PC-3 (cell line): ENCODE results near the gene CMSS1. TPM values are rescaled to one million over a fixed set of nuclear protein-coding genes. Genes with fewer than 3 reads are reported as not detected.

Experiments used
- ATAC-seq: fragments of 200-7000 bp; cut with Tn5 transposase; 2 replicates; pipeline ENCODE4 v1.9.1; 2020; ENCODE audit warnings: mild to moderate bottlenecking, moderate library complexity
- BruUV-seq: library from RNA; stranded (reverse); fragments of 400-500 nt; replicated peaks from 2 replicates; lab custom pipeline; 2021; lab: Mats Ljungman, UMichigan
- CTCF ChIA-PET: fragments of 300-600 bp; sonication (Branson Sonifier 250); formaldehyde crosslinking; loops from one replicate; lab custom pipeline; 2022; ENCODE audit warnings: antibody characterized with exemption; lab: Charles Lee
- POLR2A ChIA-PET: fragments of 300-600 bp; sonication (Branson Sonifier 250); formaldehyde crosslinking; loops from one replicate; lab custom pipeline; 2022; ENCODE audit warnings: antibody characterized with exemption; ENCODE audit not compliant: unreplicated experiment; lab: Charles Lee
- DNase-seq: peaks from one replicate; pipeline ENCODE4 v3.0.0-alpha.2; 2015
- H2AFZ ChIP-seq: fragments of 300-600 bp; sonication (generic); 2 replicates; pipeline ENCODE4 v1.6.0; 2016; ENCODE audit warnings: antibody characterized with exemption, low read length
- H3F3A ChIP-seq: fragments of 300-600 bp; sonication (generic); one replicate; pipeline ENCODE4 v1.6.0; 2017; ENCODE audit warnings: antibody characterized with exemption, low read length, control low read depth, mild to moderate bottlenecking; ENCODE audit not compliant: unreplicated experiment
- H3K27ac ChIP-seq: fragments of 300-600 bp; sonication (generic); 2 replicates; pipeline ENCODE4 v1.5.1; 2016; ENCODE audit warnings: mild to moderate bottlenecking, low read length
- H3K27me3 ChIP-seq: fragments of 300-600 bp; sonication (generic); 2 replicates; pipeline ENCODE4 v1.6.1; 2016; ENCODE audit warnings: low read length, mixed read lengths
- H3K36me3 ChIP-seq: fragments of 300-600 bp; sonication (generic); 2 replicates; pipeline ENCODE4 v1.6.1; 2016; ENCODE audit warnings: low read depth, mixed run types, low read length, mixed read lengths
- H3K4me1 ChIP-seq: fragments of 300-600 bp; sonication (generic); 2 replicates; pipeline ENCODE4 v1.5.1; 2016; ENCODE audit warnings: low read length; ENCODE audit not compliant: insufficient read depth
- H3K4me2 ChIP-seq: fragments of 300-600 bp; sonication (generic); 2 replicates; pipeline ENCODE4 v1.6.0; 2016; ENCODE audit warnings: low read length
- H3K4me3 ChIP-seq: fragments of 300-600 bp; sonication (generic); 2 replicates; pipeline ENCODE4 v1.5.1; 2016; ENCODE audit warnings: mild to moderate bottlenecking, low read length, mixed read lengths
- H3K79me2 ChIP-seq: fragments of 300-600 bp; sonication (generic); 2 replicates; pipeline ENCODE4 v1.6.1; 2017; ENCODE audit warnings: low read length, mixed read lengths
- H3K9ac ChIP-seq: fragments of 300-600 bp; sonication (generic); 2 replicates; pipeline ENCODE4 v1.6.0; 2016; ENCODE audit warnings: mild to moderate bottlenecking, low read length
- H3K9me2 ChIP-seq: fragments of 300-600 bp; sonication (generic); replicated peaks from 2 replicates; pipeline ENCODE4 v1.6.1; 2016; ENCODE audit warnings: mixed run types, low read length, mixed read lengths
- H3K9me3 ChIP-seq: fragments of 300-600 bp; sonication (generic); 2 replicates; pipeline ENCODE4 v1.6.1; 2016; ENCODE audit warnings: low read length, mixed read lengths
- H4K20me1 ChIP-seq: fragments of 300-600 bp; sonication (generic); 2 replicates; pipeline ENCODE4 v1.6.1; 2016; ENCODE audit warnings: low read length, mixed read lengths
- EZH2 ChIP-seq: fragments of 300-600 bp; sonication (generic); IDR thresholded peaks from one replicate; pipeline ENCODE4 v1.6.1; 2017; ENCODE audit warnings: antibody characterized with exemption, mild to moderate bottlenecking, low read length; ENCODE audit not compliant: unreplicated experiment
- EZH2phosphoT487 ChIP-seq: fragments of 300-600 bp; sonication (generic); IDR thresholded peaks from 2 replicates; pipeline ENCODE4 v1.6.1; 2018; ENCODE audit warnings: mild to moderate bottlenecking, antibody characterized with exemption, low read length, borderline replicate concordance
- intact Hi-C: fragments of 100-400 bp; cut with micrococcal nuclease; formaldehyde crosslinking; loops from 2 replicates; pipeline ENCODE4 v1.9.0; 2023
- total RNA-seq: library from RNA; depleted of rRNA; stranded (reverse); fragments of >200 nt; gene quantifications from 2 replicates; pipeline ENCODE4 v1.2.3, GENCODE V29; 2014
- TF ChIP-seq, protein P1 (sequence below): fragments of 300-600 bp; sonication (generic); conservative IDR thresholded peaks from 2 replicates; pipeline ENCODE4 v1.5.1; 2017; ENCODE audit warnings: antibody characterized with exemption, low read depth, mild to moderate bottlenecking, low read length

Gene CMSS1
- total RNA-seq, 1 experiment from 2014 or later: 63.1 TPM

DNA sequence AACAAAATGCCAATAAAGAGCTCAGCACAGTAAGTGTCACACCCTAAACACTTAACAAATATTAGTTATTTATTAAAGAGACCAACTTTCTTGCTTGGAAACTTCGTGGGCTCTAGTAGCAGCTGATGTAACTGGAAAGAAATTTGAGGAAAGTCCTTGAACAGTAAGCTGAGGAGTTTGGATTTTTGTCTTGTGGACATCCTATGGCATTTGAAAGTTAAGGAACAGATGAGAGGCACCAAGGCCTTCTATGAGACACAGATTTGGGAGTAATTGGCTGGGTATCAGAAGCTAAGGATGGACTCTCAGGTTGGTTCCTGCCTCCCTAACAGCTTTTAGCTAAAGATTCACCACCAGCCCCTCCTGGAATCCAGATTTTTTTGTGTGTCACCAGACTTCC lies 356.3 kb downstream of the CMSS1 start:
- no peak for DNase-seq
- ChIA-PET CTCF (no interaction called here), POLR2A (interaction anchor here (0.6 kb wide), 1 partner anchor 429 kb away, joined by 4 read pairs; no protein-coding TSS in a partner anchor)
- no peaks in the 10 kb centered on the region for H3K9me2 ChIP-seq
- H3K9me3 ChIP-seq: no peaks in the 10 kb centered on the region
- peaks cover 17% of the 10 kb centered on the region for H3K36me3 ChIP-seq
- BruUV-seq: no TSS peak
- H3K4me2 ChIP-seq: no peak overlapping the region
- TF ChIP-seq EZH2phosphoT487 (no peak), EZH2 (no peak)
- TF ChIP-seq, protein P1, sequence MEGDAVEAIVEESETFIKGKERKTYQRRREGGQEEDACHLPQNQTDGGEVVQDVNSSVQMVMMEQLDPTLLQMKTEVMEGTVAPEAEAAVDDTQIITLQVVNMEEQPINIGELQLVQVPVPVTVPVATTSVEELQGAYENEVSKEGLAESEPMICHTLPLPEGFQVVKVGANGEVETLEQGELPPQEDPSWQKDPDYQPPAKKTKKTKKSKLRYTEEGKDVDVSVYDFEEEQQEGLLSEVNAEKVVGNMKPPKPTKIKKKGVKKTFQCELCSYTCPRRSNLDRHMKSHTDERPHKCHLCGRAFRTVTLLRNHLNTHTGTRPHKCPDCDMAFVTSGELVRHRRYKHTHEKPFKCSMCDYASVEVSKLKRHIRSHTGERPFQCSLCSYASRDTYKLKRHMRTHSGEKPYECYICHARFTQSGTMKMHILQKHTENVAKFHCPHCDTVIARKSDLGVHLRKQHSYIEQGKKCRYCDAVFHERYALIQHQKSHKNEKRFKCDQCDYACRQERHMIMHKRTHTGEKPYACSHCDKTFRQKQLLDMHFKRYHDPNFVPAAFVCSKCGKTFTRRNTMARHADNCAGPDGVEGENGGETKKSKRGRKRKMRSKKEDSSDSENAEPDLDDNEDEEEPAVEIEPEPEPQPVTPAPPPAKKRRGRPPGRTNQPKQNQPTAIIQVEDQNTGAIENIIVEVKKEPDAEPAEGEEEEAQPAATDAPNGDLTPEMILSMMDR: no peak
- no peaks in the 10 kb centered on the region for H4K20me1 ChIP-seq
- H2AFZ ChIP-seq: no peak overlapping the region
- no peaks in the 10 kb centered on the region for H3K79me2 ChIP-seq
- no peaks in the 10 kb centered on the region for H3K4me1 ChIP-seq
- H3K27ac ChIP-seq: no peak overlapping the region
- no peaks in the 10 kb centered on the region for H3F3A ChIP-seq
- intact Hi-C loops: no loop called here
- no peak overlapping the region for H3K9ac ChIP-seq
- ATAC-seq: no peak
- no peak overlapping the region for H3K4me3 ChIP-seq
- no peaks in the 10 kb centered on the region for H3K27me3 ChIP-seq

DNA sequence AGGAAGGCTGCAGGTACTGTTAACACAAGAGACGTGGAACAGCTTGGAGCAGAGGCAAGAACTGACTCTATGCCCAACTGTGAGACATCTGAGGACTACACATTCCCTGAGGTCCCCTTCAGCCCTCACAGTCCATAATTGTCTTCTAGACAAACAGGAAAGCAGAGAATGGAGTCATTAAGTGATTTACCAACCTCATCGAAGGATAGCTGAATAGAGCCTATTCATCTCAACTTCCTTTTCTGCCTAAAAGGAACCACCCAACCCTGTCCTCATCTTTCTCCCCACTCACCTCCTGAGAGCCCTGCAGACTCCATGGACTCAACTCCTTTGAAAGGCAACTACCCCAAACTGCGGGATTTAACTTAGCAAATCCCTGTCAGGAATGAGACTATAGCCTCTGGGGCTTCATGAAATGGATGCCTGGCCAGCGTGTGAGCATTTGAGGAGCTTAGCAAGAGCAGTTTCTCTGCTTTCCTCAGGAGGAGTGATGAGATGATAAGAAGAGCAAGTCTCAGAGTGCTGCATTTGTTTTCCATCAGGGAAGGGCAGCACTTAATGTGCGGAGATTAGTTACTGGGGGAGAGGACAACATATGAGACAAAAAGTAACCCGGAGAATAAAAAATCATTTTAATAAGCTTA lies 358.1 kb downstream of the CMSS1 start:
- Histone ChIP-seq H3K79me2 (no peaks in the 10 kb centered on the region), H3K4me2 (no peak overlapping the region), H3K27ac (no peak overlapping the region), H3K9ac (no peak overlapping the region), H3K9me2 (no peaks in the 10 kb centered on the region), H3K36me3 (peaks cover 28% of the 10 kb centered on the region), H2AFZ (no peak overlapping the region), H3K4me1 (no peaks in the 10 kb centered on the region), H3F3A (no peaks in the 10 kb centered on the region), H3K4me3 (no peak overlapping the region), H3K27me3 (no peaks in the 10 kb centered on the region), H3K9me3 (no peaks in the 10 kb centered on the region), H4K20me1 (no peaks in the 10 kb centered on the region)
- ATAC-seq (no peak), DNase-seq (no peak)
- BruUV-seq: no TSS peak
- intact Hi-C loops: no loop called here
- POLR2A ChIA-PET: interaction anchor here (0.7 kb wide), 1 partner anchor 18 kb away, joined by 4 read pairs; no protein-coding TSS in a partner anchor
- TF ChIP-seq, protein P1: no peak
- TF ChIP-seq EZH2 (no peak), EZH2phosphoT487 (no peak)
- CTCF ChIA-PET: no interaction called here

DNA sequence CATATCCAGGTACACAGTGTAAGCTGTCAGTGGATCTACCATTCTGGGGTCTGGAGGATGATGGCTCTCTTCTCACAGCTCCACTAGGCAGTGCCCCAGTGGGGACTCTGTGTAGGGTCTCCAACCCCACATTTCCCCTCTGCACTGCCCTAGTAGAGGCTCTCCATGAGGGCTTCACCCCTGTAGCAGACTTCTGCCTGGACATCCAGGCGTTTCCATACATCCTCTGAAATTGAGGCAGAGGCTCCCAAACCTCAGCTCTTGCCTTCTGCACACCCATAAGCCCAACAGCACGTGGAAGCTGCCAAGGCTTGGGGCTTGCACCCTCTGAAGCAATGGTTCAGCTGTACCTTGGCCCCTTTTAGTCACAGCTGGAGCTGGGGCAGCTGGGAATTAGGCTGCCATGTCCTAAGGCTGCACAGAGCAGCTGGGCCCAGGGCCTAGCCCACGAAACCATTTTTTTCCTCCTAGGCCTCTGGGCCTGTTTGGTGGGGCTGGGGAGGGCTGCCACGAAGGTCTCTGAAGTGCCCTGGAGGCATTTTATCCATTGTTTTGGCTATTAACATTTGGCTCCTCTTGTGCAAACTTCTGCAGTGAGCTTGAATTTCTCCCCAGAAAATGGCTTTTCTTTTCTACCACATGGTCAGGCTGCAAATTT lies 362.2 kb downstream of the CMSS1 start:
- CTCF ChIA-PET: no interaction called here
- Histone ChIP-seq H3K4me1 (no peaks in the 10 kb centered on the region), H3K9me3 (no peaks in the 10 kb centered on the region), H3K79me2 (no peaks in the 10 kb centered on the region), H3K4me2 (no peak overlapping the region), H4K20me1 (no peaks in the 10 kb centered on the region), H2AFZ (no peak overlapping the region), H3K4me3 (no peak overlapping the region), H3K9ac (no peak overlapping the region), H3K27me3 (no peaks in the 10 kb centered on the region), H3K36me3 (peaks cover 28% of the 10 kb centered on the region), H3F3A (no peaks in the 10 kb centered on the region), H3K9me2 (no peaks in the 10 kb centered on the region), H3K27ac (no peak overlapping the region)
- intact Hi-C loops: no loop called here
- no peak for ATAC-seq
- TF ChIP-seq EZH2 (no peak), EZH2phosphoT487 (no peak)
- TF ChIP-seq, protein P1: no peak
- no peak for DNase-seq
- BruUV-seq: no TSS peak
- POLR2A ChIA-PET: no interaction called here
